ENCODE results near the gene TMX1.

DNA sequence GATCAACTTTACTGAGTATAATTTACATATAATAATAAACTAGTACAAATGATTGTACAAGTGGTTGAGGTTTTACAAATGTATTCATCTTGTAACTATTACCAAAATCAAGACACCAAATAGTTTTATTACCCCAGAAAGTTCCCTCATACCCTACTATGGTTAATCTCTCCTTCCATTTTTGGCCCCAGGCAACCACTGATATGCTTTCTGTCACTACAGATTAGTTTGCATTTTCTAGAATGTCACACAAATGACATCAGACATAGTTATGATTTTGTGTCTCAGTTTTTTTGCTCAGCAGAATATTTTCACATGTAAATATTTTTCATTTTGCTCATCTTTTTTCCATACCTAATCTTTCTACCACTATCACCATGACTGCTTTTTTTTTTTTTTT is 49.1 kb downstream of the TMX1 start:
- TF ChIP-seq, protein P1, sequence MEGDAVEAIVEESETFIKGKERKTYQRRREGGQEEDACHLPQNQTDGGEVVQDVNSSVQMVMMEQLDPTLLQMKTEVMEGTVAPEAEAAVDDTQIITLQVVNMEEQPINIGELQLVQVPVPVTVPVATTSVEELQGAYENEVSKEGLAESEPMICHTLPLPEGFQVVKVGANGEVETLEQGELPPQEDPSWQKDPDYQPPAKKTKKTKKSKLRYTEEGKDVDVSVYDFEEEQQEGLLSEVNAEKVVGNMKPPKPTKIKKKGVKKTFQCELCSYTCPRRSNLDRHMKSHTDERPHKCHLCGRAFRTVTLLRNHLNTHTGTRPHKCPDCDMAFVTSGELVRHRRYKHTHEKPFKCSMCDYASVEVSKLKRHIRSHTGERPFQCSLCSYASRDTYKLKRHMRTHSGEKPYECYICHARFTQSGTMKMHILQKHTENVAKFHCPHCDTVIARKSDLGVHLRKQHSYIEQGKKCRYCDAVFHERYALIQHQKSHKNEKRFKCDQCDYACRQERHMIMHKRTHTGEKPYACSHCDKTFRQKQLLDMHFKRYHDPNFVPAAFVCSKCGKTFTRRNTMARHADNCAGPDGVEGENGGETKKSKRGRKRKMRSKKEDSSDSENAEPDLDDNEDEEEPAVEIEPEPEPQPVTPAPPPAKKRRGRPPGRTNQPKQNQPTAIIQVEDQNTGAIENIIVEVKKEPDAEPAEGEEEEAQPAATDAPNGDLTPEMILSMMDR (IDR thresholded peaks at IDR 0.05): no peak
- no peak for TF ChIP-seq POLR2A (IDR thresholded peaks at IDR 0.05)

All from esophagus squamous epithelium (tissue), 4 donors.